GM23338 (cell line): ENCODE data around the gene AREL1. TPM values are rescaled to one million over a fixed set of nuclear protein-coding genes. Genes with fewer than 3 reads are reported as not detected.

ENCODE experiments used
- ATAC-seq: fragments of 200-7000 bp; cut with Tn5 transposase; 3 replicates; pipeline ENCODE4 v1.9.1; 2020
- DNase-seq: peaks from one replicate; pipeline ENCODE4 v3.0.0-alpha.2; 2015; ENCODE audit warnings: low spot score
- H2AFZ ChIP-seq: fragments of 200-600 bp; sonication (generic); 2 replicates; pipeline ENCODE4 v1.8.0; 2016; ENCODE audit warnings: antibody characterized with exemption, mild to moderate bottlenecking, moderate library complexity
- H3F3A ChIP-seq: fragments of 200-600 bp; sonication (generic); replicated peaks from 2 replicates; pipeline ENCODE4 v1.8.0; 2017; ENCODE audit warnings: antibody characterized with exemption, mixed run types, low read depth
- H3K27ac ChIP-seq: fragments of 200-600 bp; sonication (generic); 2 replicates; pipeline ENCODE4 v1.6.1; 2016; ENCODE audit warnings: low read depth
- H3K27me3 ChIP-seq: fragments of 200-600 bp; sonication (generic); 2 replicates; pipeline ENCODE4 v1.8.0; 2016; ENCODE audit warnings: mild to moderate bottlenecking, mixed run types, moderate library complexity; ENCODE audit not compliant: insufficient read depth
- H3K36me3 ChIP-seq: fragments of 200-600 bp; sonication (generic); 2 replicates; pipeline ENCODE4 v1.8.0; 2016; ENCODE audit warnings: mild to moderate bottlenecking; ENCODE audit not compliant: insufficient read depth
- H3K4me1 ChIP-seq: fragments of 200-600 bp; sonication (generic); 2 replicates; pipeline ENCODE4 v1.8.0; 2016; ENCODE audit warnings: mild to moderate bottlenecking, moderate library complexity; ENCODE audit not compliant: insufficient read depth
- H3K4me2 ChIP-seq: fragments of 200-600 bp; sonication (generic); 2 replicates; pipeline ENCODE4 v1.7.1; 2017; ENCODE audit warnings: mixed run types
- H3K4me3 ChIP-seq: fragments of 200-600 bp; sonication (generic); 2 replicates; pipeline ENCODE4 v1.6.1; 2016; ENCODE audit warnings: mixed run types
- H3K79me2 ChIP-seq: fragments of 200-600 bp; sonication (generic); replicated peaks from 2 replicates; pipeline ENCODE4 v1.8.0; 2017; ENCODE audit warnings: mild to moderate bottlenecking; ENCODE audit not compliant: insufficient read depth
- H3K9me2 ChIP-seq: fragments of 200-600 bp; sonication (generic); 2 replicates; pipeline ENCODE4 v1.8.0; 2017; ENCODE audit not compliant: insufficient read depth
- H4K20me1 ChIP-seq: fragments of 200-600 bp; sonication (generic); replicated peaks from 2 replicates; pipeline ENCODE4 v1.8.0; 2017; ENCODE audit warnings: mild to moderate bottlenecking; ENCODE audit not compliant: insufficient read depth
- H3K27ac Mint-ChIP-seq: 2 replicates; pipeline ENCODE4 v1.8.0; 2020; ENCODE audit warnings: inconsistent platforms, mild to moderate bottlenecking, moderate library complexity, mixed read lengths
- H3K27me3 Mint-ChIP-seq: 3 replicates; pipeline ENCODE4 v1.8.0; 2022; ENCODE audit warnings: low read depth, mild to moderate bottlenecking, moderate library complexity, mixed read lengths, inconsistent platforms; ENCODE audit not compliant: insufficient read depth, poor library complexity
- H3K36me3 Mint-ChIP-seq: 3 replicates; pipeline ENCODE4 v1.8.0; 2021; ENCODE audit warnings: low read depth, mild to moderate bottlenecking, inconsistent platforms, moderate library complexity, mixed read lengths
- H3K4me1 Mint-ChIP-seq: 3 replicates; pipeline ENCODE4 v1.8.0; 2020; ENCODE audit warnings: mild to moderate bottlenecking, inconsistent platforms, mixed read lengths
- H3K4me3 Mint-ChIP-seq: 3 replicates; pipeline ENCODE4 v1.8.0; 2021; ENCODE audit warnings: moderate library complexity, mild to moderate bottlenecking, inconsistent platforms, mixed read lengths
- H3K9me3 Mint-ChIP-seq: 3 replicates; pipeline ENCODE4 v1.8.0; 2020; ENCODE audit warnings: moderate library complexity, mild to moderate bottlenecking, inconsistent platforms, mixed read lengths
- CREB1 ChIP-seq: fragments of 250-450 bp; sonication (Bioruptor Pico); IDR thresholded peaks from 2 replicates; pipeline ENCODE4 v1.5.0; 2020; ENCODE audit warnings: low read depth, mild to moderate bottlenecking, moderate library complexity
- EZH2 ChIP-seq: fragments of 200-600 bp; sonication (generic); IDR thresholded peaks from one replicate; pipeline ENCODE4 v1.8.0; 2017; ENCODE audit warnings: antibody characterized with exemption, mild to moderate bottlenecking, low read depth; ENCODE audit not compliant: unreplicated experiment
- EZH2phosphoT487 ChIP-seq: fragments of 200-600 bp; sonication (generic); IDR thresholded peaks from one replicate; pipeline ENCODE4 v1.8.1; 2018; ENCODE audit warnings: antibody characterized with exemption; ENCODE audit not compliant: unreplicated experiment
- JUNB ChIP-seq: IDR thresholded peaks from one replicate; pipeline ENCODE4 v1.6.1; 2016; ENCODE audit warnings: antibody characterized with exemption; ENCODE audit not compliant: unreplicated experiment
- NANOG ChIP-seq: IDR thresholded peaks from 2 replicates; pipeline ENCODE4 v1.6.1; 2016; ENCODE audit warnings: antibody characterized with exemption, borderline replicate concordance
- POLR2AphosphoS5 ChIP-seq: IDR thresholded peaks from 2 replicates; pipeline ENCODE4 v1.6.1; 2016; ENCODE audit warnings: antibody characterized with exemption, low read depth
- STAT1 ChIP-seq: IDR thresholded peaks from one replicate; pipeline ENCODE4 v1.6.1; 2016; ENCODE audit warnings: antibody characterized with exemption; ENCODE audit not compliant: unreplicated experiment
- ZNF114 ChIP-seq: fragments of 250-450 bp; sonication (Bioruptor Pico); IDR thresholded peaks from 2 replicates; pipeline ENCODE4 v1.5.0; 2020; ENCODE audit warnings: mild to moderate bottlenecking, moderate library complexity
- ZNF331 ChIP-seq: fragments of 250-450 bp; sonication (Bioruptor Pico); IDR thresholded peaks from 2 replicates; pipeline ENCODE4 v1.5.0; 2020; ENCODE audit warnings: low read depth, mild to moderate bottlenecking, moderate library complexity
- polyA plus RNA-seq: library from polyadenylated mRNA; unstranded; fragments of >200 nt; fragmentation: Nextera tagmentation; extraction: Ambion mirVana; gene quantifications from 2 replicates; pipeline ENCODE4 v1.2.1, GENCODE V29; 2016
- total RNA-seq: library from RNA; depleted of rRNA; stranded (reverse); fragments of >200 nt; shearing (Covaris generic); gene quantifications from 2 replicates; pipeline ENCODE4 v1.2.3, GENCODE V29; 2014
- TF ChIP-seq, protein P1 (sequence below), 2 experiments: fragments of 200-600 bp in 1 of 2; sonication (generic) in 1 of 2; conservative IDR thresholded peaks; 2 replicates each; pipeline versions ENCODE4 v1.5.1 to v1.6.1; 2016 to 2017; ENCODE audit warnings: antibody characterized with exemption in 2 of 2, low read depth in 2 of 2, mild to moderate bottlenecking in 2 of 2, moderate library complexity in 1 of 2
- TF ChIP-seq, protein P2 (sequence below): IDR thresholded peaks from 2 replicates; pipeline ENCODE4 v1.6.1; 2016; ENCODE audit warnings: antibody characterized with exemption
- TF ChIP-seq, protein P3 (sequence below): IDR thresholded peaks from one replicate; pipeline ENCODE4 v1.6.1; 2018; ENCODE audit warnings: antibody characterized with exemption; ENCODE audit not compliant: unreplicated experiment
- TF ChIP-seq, protein P4 (sequence below): fragments of 250-450 bp; sonication (Bioruptor Pico); IDR thresholded peaks from 2 replicates; pipeline ENCODE4 v1.5.0; 2020; ENCODE audit warnings: mild to moderate bottlenecking, moderate library complexity

The AREL1 gene
- total and polyA plus RNA-seq, 2 experiments from 2014 or later = 7.5 to 23.6 TPM

DNA sequence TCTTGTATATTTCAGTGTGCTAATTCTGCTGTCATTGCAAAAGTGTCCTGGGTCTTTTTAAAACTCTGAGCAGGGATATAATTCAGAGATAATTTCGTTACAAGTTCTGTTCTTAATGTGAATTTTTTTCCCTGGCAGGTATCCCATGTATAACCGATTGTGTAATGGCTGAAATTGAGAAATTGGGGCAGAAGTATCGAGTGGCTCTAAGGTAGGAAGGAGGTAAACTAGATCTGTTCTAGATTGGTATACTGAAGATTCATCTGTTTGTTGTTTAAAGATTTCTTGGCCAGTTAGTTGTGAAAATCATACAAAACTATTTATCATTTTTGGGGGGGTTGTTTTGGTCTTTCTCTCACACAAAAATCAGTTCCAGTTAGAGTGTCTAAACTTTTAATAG, 10.3 kb upstream of the AREL1 start:
- Mint-ChIP-seq H3K27ac (no peak overlapping the region), H3K27me3 (peaks cover 2% of the 10 kb centered on the region), H3K4me3 (no peak overlapping the region), H3K9me3 (no peaks in the 10 kb centered on the region), H3K36me3 (peaks cover 30% of the 10 kb centered on the region), H3K4me1 (no peaks in the 10 kb centered on the region)
- DNase-seq (no peak), ATAC-seq (no peak)
- no peak overlapping the region for H2AFZ ChIP-seq
- no peaks in the 10 kb centered on the region for H3K9me2 ChIP-seq
- TF ChIP-seq, protein P1, sequence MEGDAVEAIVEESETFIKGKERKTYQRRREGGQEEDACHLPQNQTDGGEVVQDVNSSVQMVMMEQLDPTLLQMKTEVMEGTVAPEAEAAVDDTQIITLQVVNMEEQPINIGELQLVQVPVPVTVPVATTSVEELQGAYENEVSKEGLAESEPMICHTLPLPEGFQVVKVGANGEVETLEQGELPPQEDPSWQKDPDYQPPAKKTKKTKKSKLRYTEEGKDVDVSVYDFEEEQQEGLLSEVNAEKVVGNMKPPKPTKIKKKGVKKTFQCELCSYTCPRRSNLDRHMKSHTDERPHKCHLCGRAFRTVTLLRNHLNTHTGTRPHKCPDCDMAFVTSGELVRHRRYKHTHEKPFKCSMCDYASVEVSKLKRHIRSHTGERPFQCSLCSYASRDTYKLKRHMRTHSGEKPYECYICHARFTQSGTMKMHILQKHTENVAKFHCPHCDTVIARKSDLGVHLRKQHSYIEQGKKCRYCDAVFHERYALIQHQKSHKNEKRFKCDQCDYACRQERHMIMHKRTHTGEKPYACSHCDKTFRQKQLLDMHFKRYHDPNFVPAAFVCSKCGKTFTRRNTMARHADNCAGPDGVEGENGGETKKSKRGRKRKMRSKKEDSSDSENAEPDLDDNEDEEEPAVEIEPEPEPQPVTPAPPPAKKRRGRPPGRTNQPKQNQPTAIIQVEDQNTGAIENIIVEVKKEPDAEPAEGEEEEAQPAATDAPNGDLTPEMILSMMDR (conservative IDR thresholded peaks at IDR 0.05; ENCODE audit: low read depth in 2 of 2) = no peak
- TF ChIP-seq, protein P2, sequence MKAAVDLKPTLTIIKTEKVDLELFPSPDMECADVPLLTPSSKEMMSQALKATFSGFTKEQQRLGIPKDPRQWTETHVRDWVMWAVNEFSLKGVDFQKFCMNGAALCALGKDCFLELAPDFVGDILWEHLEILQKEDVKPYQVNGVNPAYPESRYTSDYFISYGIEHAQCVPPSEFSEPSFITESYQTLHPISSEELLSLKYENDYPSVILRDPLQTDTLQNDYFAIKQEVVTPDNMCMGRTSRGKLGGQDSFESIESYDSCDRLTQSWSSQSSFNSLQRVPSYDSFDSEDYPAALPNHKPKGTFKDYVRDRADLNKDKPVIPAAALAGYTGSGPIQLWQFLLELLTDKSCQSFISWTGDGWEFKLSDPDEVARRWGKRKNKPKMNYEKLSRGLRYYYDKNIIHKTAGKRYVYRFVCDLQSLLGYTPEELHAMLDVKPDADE = no peak
- no peak for TF ChIP-seq JUNB
- TF ChIP-seq CREB1 (CRISPR knock-in tag) = no peak
- TF ChIP-seq, protein P3, sequence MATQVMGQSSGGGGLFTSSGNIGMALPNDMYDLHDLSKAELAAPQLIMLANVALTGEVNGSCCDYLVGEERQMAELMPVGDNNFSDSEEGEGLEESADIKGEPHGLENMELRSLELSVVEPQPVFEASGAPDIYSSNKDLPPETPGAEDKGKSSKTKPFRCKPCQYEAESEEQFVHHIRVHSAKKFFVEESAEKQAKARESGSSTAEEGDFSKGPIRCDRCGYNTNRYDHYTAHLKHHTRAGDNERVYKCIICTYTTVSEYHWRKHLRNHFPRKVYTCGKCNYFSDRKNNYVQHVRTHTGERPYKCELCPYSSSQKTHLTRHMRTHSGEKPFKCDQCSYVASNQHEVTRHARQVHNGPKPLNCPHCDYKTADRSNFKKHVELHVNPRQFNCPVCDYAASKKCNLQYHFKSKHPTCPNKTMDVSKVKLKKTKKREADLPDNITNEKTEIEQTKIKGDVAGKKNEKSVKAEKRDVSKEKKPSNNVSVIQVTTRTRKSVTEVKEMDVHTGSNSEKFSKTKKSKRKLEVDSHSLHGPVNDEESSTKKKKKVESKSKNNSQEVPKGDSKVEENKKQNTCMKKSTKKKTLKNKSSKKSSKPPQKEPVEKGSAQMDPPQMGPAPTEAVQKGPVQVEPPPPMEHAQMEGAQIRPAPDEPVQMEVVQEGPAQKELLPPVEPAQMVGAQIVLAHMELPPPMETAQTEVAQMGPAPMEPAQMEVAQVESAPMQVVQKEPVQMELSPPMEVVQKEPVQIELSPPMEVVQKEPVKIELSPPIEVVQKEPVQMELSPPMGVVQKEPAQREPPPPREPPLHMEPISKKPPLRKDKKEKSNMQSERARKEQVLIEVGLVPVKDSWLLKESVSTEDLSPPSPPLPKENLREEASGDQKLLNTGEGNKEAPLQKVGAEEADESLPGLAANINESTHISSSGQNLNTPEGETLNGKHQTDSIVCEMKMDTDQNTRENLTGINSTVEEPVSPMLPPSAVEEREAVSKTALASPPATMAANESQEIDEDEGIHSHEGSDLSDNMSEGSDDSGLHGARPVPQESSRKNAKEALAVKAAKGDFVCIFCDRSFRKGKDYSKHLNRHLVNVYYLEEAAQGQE = no peak
- no peak for TF ChIP-seq EZH2phosphoT487
- no peak for TF ChIP-seq ZNF114 (CRISPR knock-in tag)
- TF ChIP-seq EZH2 = no peak
- TF ChIP-seq STAT1 = no peak
- TF ChIP-seq, protein P4, sequence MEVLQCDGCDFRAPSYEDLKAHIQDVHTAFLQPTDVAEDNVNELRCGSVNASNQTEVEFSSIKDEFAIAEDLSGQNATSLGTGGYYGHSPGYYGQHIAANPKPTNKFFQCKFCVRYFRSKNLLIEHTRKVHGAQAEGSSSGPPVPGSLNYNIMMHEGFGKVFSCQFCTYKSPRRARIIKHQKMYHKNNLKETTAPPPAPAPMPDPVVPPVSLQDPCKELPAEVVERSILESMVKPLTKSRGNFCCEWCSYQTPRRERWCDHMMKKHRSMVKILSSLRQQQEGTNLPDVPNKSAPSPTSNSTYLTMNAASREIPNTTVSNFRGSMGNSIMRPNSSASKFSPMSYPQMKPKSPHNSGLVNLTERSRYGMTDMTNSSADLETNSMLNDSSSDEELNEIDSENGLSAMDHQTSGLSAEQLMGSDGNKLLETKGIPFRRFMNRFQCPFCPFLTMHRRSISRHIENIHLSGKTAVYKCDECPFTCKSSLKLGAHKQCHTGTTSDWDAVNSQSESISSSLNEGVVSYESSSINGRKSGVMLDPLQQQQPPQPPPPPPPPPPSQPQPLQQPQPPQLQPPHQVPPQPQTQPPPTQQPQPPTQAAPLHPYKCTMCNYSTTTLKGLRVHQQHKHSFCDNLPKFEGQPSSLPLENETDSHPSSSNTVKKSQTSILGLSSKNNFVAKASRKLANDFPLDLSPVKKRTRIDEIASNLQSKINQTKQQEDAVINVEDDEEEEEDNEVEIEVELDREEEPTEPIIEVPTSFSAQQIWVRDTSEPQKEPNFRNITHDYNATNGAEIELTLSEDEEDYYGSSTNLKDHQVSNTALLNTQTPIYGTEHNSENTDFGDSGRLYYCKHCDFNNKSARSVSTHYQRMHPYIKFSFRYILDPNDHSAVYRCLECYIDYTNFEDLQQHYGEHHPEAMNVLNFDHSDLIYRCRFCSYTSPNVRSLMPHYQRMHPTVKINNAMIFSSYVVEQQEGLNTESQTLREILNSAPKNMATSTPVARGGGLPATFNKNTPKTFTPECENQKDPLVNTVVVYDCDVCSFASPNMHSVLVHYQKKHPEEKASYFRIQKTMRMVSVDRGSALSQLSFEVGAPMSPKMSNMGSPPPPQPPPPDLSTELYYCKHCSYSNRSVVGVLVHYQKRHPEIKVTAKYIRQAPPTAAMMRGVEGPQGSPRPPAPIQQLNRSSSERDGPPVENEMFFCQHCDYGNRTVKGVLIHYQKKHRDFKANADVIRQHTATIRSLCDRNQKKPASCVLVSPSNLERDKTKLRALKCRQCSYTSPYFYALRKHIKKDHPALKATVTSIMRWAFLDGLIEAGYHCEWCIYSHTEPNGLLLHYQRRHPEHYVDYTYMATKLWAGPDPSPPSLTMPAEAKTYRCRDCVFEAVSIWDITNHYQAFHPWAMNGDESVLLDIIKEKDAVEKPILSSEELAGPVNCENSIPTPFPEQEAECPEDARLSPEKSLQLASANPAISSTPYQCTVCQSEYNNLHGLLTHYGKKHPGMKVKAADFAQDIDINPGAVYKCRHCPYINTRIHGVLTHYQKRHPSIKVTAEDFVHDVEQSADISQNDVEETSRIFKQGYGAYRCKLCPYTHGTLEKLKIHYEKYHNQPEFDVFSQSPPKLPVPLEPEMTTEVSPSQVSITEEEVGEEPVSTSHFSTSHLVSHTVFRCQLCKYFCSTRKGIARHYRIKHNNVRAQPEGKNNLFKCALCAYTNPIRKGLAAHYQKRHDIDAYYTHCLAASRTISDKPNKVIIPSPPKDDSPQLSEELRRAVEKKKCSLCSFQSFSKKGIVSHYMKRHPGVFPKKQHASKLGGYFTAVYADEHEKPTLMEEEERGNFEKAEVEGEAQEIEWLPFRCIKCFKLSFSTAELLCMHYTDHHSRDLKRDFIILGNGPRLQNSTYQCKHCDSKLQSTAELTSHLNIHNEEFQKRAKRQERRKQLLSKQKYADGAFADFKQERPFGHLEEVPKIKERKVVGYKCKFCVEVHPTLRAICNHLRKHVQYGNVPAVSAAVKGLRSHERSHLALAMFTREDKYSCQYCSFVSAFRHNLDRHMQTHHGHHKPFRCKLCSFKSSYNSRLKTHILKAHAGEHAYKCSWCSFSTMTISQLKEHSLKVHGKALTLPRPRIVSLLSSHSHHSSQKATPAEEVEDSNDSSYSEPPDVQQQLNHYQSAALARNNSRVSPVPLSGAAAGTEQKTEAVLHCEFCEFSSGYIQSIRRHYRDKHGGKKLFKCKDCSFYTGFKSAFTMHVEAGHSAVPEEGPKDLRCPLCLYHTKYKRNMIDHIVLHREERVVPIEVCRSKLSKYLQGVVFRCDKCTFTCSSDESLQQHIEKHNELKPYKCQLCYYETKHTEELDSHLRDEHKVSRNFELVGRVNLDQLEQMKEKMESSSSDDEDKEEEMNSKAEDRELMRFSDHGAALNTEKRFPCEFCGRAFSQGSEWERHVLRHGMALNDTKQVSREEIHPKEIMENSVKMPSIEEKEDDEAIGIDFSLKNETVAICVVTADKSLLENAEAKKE (CRISPR knock-in tag) = no peak
- no peak for TF ChIP-seq NANOG
- TF ChIP-seq POLR2AphosphoS5 = no peak
- TF ChIP-seq ZNF331 (CRISPR knock-in tag) = no peak
- peaks cover 20% of the 10 kb centered on the region; the same call in 1 of the 2 replicates for H3K36me3 ChIP-seq
- H3K79me2 ChIP-seq = no peaks in the 10 kb centered on the region
- no peak overlapping the region for H3K27ac ChIP-seq
- H4K20me1 ChIP-seq = 0 out of 2 replicates have a peak, but pooled peaks cover 4% of the 10 kb centered on the region
- H3K4me3 ChIP-seq = no peak overlapping the region
- no peak overlapping the region for H3K4me2 ChIP-seq
- H3K4me1 ChIP-seq = no peaks in the 10 kb centered on the region
- H3K27me3 ChIP-seq = no peaks in the 10 kb centered on the region
- H3F3A ChIP-seq = no peaks in the 10 kb centered on the region
